Activated T-cell treated with anti-CD3 and anti-CD28 coated beads for 4 hours (primary cell): Measurements from ENCODE around the gene ZNF740.
"Not testable (repeated sequence)": the region's sequence is repeated elsewhere in the genome, so short reads cannot be mapped to it uniquely, and the experiment has no call there.

Experiments used
- DNase-seq: peaks from one replicate; pipeline ENCODE4 v3.0.0-alpha.2; 2020

ZNF740 gene

DNA sequence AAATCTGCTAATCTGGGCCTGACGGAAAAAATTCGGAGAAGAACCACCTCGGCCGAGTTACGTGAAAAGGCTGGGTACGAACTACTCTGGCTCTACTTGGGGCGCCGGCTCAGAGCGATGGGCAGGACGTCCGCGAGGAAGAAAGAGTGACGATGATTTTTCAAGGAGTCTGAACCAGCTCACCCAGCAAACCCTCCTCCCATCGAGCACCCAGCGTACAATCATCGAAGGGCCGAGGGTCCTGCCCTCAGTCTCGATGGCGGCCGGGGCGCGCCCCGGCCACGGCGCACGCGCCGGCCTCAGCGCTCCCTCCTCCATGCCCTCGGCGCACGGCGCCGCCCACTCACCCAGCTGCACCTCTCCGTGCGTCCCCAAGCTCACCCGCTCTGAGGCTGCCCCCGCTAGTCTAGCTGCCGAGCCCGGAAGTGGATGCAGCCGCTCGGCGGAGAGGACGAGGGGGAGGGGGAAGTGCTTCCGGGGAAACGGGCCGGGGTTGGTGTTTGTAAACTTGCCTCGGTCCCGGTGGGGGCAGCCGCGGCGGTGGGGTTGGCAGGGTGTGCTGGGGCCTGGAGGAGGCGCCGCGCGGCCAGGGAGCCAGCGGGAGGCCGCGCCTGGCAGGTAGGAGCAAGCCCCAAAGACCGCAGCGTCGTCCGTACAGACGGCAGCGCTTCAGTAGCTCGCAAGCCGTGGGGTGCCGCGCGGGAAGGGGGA lies at the start of gene ZNF740, which contains the start of gene CSAD:
ZNF740 (plus strand) TSS at position 503 of the 711 bp plus-strand sequence. CDS start 1,262 bp downstream, outside the sequence.
CSAD (minus strand) TSS at position 706 of the 711 bp plus-strand sequence. CDS start 7,455 bp downstream, outside the sequence.
- peak; percentile 94 for DNase-seq

DNA sequence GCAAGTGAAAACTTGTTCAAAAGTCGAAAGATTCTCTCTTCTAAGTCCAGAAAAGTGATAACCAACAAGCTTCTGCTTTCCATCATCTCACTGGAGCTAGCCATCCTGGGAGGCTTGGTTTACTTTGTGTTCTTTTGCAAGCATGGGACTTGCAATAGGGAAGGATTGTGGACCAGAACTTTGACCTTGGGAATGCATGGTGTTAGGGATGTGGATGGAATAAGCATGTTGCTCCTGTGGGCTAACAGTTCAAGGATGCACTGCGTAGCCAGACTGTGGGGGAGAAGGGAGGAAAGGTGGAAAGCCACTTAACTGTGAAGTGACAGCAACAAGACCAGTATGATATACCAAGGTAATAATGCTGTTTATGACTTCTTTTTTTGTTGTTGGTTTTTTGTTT lies 48.7 kb upstream of the ZNF740 start:
- no peak for DNase-seq

- DNase-seq = no peak
These were observed 46.8 kb upstream of the ZNF740 start for GRCh38 chr12:53133722-53134121.

- DNase-seq = no peak
These were observed 37.2 kb upstream of the ZNF740 start for GRCh38 chr12:53143355-53143754.

GRCh38 chr12:53145383-53146260 lies 34.9 kb upstream of the ZNF740 start:
- DNase-seq = no peak

DNA sequence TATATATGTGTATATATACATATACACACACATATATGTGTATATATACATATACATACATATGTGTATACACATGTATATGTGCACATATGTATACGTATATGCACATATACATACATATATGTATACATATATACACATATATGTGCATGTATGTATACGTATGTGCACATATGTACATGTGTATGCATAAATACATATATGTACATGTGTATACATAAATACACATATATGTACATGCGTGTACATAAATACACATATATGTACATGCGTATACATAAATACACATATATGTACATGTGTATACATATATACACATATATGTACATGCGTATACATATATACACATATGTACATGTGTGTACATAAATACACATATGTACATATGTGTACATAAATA lies 33.3 kb upstream of the ZNF740 start:
- DNase-seq = no peak

DNA sequence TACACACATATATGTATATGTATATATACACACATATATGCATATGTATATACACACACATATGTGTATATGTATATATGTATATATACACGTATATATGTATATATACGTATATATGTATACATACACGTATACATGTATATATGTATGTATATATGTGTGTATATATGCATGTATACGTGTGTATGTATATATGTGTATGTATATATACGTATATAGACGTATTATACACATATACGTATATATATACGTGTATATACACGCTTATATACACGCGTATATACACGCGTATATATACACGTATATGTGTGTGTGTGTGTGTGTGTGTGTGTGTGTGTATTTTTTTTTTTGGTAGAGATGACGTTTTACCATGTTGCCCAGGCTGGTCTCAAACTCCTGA lies 32.9 kb upstream of the ZNF740 start:
- DNase-seq = no peak

DNA sequence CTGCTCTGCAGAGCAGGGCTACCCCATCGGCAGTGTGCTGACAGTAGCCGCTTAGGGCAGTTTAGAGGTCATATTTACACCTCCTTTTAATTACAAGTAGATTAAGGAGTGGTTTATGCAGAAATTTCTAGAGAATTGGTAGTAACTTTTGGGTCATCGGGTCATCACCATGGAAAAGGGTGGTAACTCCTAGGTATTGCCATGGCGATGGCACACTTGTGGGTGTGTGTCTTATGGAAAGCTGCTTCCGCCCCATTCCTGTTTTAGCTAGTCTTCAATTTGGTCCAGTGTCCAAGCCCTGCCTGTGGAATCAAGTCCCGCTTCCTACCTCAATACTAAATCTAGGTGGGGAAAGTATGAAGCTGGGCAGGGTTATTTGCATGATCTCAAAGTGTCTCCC lies 29.5 kb upstream of the ZNF740 start:
- DNase-seq = no peak

- DNase-seq = no peak
These were observed 28.1 kb upstream of the ZNF740 start for GRCh38 chr12:53152390-53152789.

- DNase-seq = peak; percentile 89
These were observed 21.2 kb upstream of the ZNF740 start for GRCh38 chr12:53159195-53159839.

- no peak for DNase-seq
These were observed 20.5 kb upstream of the ZNF740 start for GRCh38 chr12:53160000-53160399.

DNA sequence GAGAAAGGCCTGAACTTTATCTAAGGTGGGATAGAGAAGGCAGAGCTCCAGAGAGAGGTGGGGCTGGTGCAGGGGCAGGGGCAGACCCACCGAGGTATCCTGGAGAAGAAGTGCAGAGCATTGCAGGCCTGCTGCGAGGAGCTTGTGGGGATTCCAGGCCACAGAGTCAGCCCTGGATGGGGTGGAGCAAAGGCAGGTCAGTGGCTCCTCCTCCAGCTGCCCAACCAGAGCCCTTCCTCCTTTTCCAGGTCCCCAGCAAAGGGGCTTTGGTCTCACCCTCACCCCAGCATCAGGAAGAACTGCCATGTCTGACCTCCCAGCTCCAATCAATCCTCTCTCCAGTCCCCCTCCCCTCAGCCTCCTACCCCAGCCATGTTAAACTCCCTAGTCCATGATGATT lies 19.8 kb upstream of the ZNF740 start:
- DNase-seq = no peak

DNA sequence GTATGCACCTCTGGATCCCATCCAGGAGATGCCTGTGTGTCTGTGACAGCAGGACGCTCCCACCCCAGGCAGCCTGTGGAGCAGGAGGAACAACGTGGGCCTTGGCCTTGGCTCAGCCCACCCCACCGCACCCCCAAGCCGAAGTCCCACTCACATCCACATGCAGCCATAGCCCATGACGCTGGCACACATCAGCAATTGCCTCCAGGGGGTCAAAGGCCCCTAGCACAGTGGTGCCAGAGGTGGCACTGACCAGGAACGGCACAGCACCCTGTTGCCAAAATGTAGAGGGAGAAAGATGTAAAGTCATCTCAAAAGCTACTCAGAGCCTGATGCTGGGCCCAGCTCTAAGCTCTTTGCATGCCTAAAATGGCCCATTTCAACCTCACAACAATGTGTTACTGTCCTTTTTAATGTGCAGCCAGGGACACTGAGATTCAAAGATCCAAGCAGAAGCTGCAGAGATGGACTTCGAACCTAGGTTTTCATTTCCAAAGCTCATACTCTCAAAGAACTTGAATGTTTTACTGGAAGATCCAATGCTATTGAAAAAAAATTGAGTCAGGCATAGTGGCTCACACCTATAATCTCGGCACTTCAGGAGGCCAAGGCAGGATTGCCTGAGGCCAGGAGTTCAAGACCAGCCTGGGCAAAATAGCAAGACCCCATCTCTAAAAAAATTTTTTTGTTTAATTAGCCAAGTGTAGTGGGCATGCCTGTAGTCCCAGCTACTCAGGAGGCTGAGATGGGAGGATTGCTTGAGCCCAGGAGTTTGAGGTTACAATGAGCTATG lies 19.2 kb upstream of the ZNF740 start:
- DNase-seq = no peak

DNA sequence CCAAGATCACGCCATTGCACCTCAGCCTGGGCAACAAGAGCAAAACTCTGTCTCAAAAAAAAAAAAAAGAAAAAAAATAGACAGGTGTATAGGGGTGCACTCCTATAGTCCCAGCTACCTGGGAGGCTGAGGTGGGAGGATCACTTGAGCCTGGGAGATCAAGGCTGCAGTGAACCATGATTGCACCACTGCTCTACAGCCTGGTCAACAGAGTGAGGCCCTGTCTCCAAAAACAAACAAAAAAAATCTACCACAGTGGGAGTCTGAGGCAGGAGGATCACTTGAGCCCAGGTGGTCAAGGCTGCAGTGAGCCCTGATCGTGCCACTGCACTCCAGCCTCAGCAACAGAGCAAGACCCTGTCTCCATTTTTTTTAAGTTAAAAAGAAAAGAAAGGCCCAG lies 17.5 kb upstream of the ZNF740 start:
- DNase-seq = not testable (repeated sequence)

GRCh38 chr12:53166837-53167236 lies 13.7 kb upstream of the ZNF740 start:
- DNase-seq = no peak

- no peak for DNase-seq
These were observed 10.9 kb upstream of the ZNF740 start for GRCh38 chr12:53169644-53170043.

DNA sequence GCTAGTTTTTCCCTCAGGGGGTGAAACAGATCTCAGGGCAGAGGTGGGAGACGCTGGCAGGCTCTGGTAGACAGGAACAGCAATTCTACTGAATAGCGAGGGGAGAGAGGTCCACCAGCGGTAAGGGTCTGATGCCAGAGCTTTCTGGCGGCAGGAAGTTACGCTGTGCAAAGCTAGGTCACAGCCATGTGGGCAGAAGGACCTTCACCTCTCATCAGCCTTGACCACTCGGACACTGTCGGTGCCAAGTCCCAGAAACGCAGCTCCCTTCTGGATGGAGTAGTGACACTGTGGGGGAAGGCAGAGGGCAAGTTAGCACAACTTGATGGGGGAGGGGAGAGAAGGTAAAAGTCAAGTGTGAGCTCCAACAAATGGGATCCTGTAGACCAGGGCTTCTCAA lies 10.3 kb upstream of the ZNF740 start:
- DNase-seq = no peak

DNA sequence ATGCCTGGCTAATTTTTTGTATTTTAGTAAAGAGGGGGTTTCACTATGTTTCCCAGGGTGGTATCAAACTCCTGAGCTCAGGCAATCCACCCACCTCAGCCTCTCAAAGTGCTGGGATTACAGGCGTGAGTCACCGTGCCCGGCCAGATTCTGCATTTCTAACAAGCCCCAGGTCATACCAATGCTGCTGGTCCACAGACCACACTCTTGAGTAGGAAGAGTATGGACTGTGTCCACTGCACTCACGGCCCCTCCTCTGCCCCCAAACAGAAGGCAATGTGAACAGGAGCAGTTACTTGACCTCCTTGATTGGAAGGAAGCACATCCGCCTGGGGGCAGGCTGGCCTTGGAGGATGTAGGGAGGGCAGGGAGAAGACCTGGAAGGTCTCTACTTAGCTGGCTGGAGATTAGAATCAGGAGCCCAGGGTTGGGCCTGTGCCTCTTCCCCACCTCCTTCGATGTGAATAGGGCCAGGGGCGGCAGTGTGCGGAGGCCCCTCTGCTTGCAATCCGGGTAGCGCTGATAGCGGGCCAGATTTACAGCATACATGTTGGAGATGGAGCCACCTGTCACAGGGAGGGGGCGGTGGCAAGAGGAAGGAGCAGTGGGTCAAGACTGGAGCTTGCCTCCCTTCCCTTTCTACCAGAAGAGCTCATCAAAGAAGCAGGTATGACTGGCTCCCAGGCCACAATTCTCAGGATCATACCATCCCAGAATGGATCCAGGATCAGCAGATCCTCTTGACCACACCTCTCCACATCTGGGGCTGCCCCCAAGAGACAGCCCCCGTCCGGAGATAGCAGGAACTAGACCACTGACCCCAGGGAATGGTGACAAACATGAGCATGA lies 9.4 kb upstream of the ZNF740 start:
- no peak for DNase-seq

DNA sequence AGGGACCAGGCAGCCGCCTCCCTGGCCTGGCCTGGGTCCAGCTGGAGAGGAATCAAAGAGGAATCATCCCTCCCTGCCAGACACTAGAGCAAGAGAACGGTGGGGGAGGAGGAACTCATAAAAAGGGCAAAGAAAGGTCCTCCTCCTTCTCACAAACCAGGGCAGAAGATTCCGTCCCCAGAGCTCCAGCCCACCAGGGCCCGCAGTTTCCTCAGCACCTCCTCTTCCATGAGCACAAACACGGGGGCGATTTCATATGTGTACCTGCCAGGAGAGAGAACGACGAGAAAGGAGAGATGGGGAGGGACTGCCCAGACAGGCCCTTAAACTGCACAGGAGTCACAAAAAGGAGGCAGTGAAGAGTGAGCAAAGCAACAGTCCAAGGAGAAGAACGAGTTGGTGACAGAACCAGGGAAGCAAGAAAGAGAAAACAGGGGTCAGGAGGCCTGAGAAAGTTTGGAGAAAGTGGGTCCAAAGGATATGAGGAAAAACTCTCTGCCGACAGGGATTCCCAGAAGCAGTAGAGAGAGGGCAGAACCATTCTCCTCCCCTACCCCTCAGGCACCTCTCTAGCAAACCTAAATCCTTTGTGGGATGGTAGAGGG lies 8.7 kb upstream of the ZNF740 start:
- DNase-seq = no peak

GRCh38 chr12:53172352-53172751 lies 8.2 kb upstream of the ZNF740 start:
- no peak for DNase-seq

DNA sequence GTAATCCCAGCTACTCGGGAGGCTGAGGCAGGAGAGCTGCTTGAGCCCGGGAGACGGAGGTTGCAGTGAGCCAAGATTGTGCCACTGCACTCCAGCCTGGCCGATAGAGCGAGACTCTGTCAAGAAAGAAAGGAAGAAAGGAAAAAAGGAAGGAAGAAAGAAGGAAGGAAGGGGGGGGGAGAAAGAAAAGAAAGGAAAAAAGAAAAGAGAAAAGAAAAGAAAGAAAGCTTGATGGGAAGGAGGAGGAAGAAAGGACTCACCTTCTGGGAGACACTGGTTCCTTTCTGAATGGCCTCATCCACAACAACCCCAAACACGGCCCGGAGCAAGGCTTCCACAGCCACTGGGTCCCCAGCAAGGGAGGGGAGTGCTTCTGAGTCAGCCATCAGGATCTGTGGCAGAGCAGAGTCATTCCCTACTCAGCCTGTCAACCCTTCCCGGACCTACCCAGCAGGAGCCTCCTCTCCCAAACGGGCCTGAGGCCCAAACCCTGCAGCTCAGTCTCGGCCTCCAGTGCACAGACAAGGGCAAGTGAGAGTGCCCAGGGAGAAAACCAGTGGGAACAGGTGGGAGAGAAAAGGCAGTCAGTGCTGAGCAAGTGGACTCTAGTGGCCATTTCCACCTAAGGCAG lies 7.3 kb upstream of the ZNF740 start:
- DNase-seq = no peak
